HepG2 (cell line): ENCODE measurements around the gene TAOK3. TPM values are rescaled to one million over a fixed set of nuclear protein-coding genes. Genes with fewer than 3 reads are reported as not detected.

Source experiments
- ARNTL ChIP-seq: sonication (generic); formaldehyde crosslinking; IDR thresholded peaks from 2 replicates; pipeline ENCODE4 v1.4.0; 2020; ENCODE audit warnings: mild to moderate bottlenecking, missing genetic modification reagents
- ATF7 ChIP-seq, 2 experiments: fragments of 450-650 bp in 1 of 2; sonication (generic) in 1 of 2; formaldehyde crosslinking in 1 of 2; IDR thresholded peaks; 2 replicates each; pipeline versions ENCODE4 v1.4.0 to v1.6.1; 2016 to 2020; ENCODE audit warnings: antibody characterized with exemption in 1 of 2, mild to moderate bottlenecking in 1 of 2, missing genetic modification reagents in 1 of 2
- ATF7-NPFF ChIP-seq: sonication (generic); formaldehyde crosslinking; IDR thresholded peaks from 2 replicates; pipeline ENCODE4 v1.8.1; 2023; ENCODE audit warnings: mild to moderate bottlenecking, low read depth, missing genetic modification reagents, moderate library complexity
- FOXK1 ChIP-seq: sonication (generic); formaldehyde crosslinking; IDR thresholded peaks from 2 replicates; pipeline ENCODE4 v1.4.0; 2020; ENCODE audit warnings: low read depth, missing genetic modification reagents, borderline replicate concordance
- GATAD2A ChIP-seq: IDR thresholded peaks from 2 replicates; pipeline ENCODE4 v1.6.1; 2016
- KAT8 ChIP-seq: IDR thresholded peaks from 2 replicates; pipeline ENCODE4 v1.6.1; 2016; ENCODE audit warnings: missing genetic modification reagents, missing compliant biosample characterization
- MLLT10 ChIP-seq: sonication (generic); formaldehyde crosslinking; IDR thresholded peaks from 2 replicates; pipeline ENCODE4 v1.4.0; 2020; ENCODE audit warnings: missing genetic modification reagents
- NKX3-1 ChIP-seq: sonication (generic); formaldehyde crosslinking; IDR thresholded peaks from 2 replicates; pipeline ENCODE4 v1.5.0; 2020; ENCODE audit warnings: missing genetic modification reagents
- RCOR2 ChIP-seq: IDR thresholded peaks from 2 replicates; pipeline ENCODE4 v1.6.1; 2016; ENCODE audit warnings: missing biosample characterization, missing genetic modification reagents
- RFXANK ChIP-seq: IDR thresholded peaks from 2 replicates; pipeline ENCODE4 v1.6.1; 2016
- TFE3 ChIP-seq: IDR thresholded peaks from 2 replicates; pipeline ENCODE4 v1.6.1; 2016
- ZBTB7A ChIP-seq: sonication (generic); formaldehyde crosslinking; IDR thresholded peaks from 2 replicates; pipeline ENCODE4 v1.8.0; 2022; ENCODE audit warnings: mild to moderate bottlenecking, missing genetic modification reagents
- ZNF230 ChIP-seq: sonication (generic); formaldehyde crosslinking; IDR thresholded peaks from 2 replicates; pipeline ENCODE4 v1.4.0; 2020; ENCODE audit warnings: mild to moderate bottlenecking, missing genetic modification reagents
- ZNF362 ChIP-seq: sonication (generic); formaldehyde crosslinking; IDR thresholded peaks from 2 replicates; pipeline ENCODE4 v1.4.0; 2020; ENCODE audit warnings: missing genetic modification reagents, mild to moderate bottlenecking, borderline replicate concordance
- ZNF430 ChIP-seq: sonication (generic); formaldehyde crosslinking; IDR thresholded peaks from 2 replicates; pipeline ENCODE4 v1.9.0; 2021; ENCODE audit warnings: mild to moderate bottlenecking, missing genetic modification reagents
- ZNF468 ChIP-seq: sonication (generic); formaldehyde crosslinking; IDR thresholded peaks from 2 replicates; pipeline ENCODE4 v1.8.0; 2022; ENCODE audit warnings: mild to moderate bottlenecking, moderate library complexity, missing genetic modification reagents
- ZNF576 ChIP-seq: sonication (generic); formaldehyde crosslinking; IDR thresholded peaks from 2 replicates; pipeline ENCODE4 v1.4.0; 2020; ENCODE audit warnings: mild to moderate bottlenecking, missing genetic modification reagents
- ZNF850 ChIP-seq: sonication (generic); formaldehyde crosslinking; conservative IDR thresholded peaks from 2 replicates; pipeline ENCODE4 v1.9.0; 2021; ENCODE audit warnings: mild to moderate bottlenecking, missing genetic modification reagents
- polyA plus RNA-seq, 8 experiments: library from polyadenylated mRNA; depleted of rRNA in 3 of 8; stranded (reverse) in 7 of 8; unstranded in 1 of 8; fragments of >200 nt; fragmentation: Illumina TruSeq in 4 of 8; extraction: Trizol in 4 of 8; gene quantifications; 2 replicates each; pipeline versions ENCODE4 v1.2.1 to v1.2.3, GENCODE V29; 2011 to 2016; ENCODE audit warnings: low read depth in 4 of 8, missing spikeins in 1 of 8, mixed read lengths in 1 of 8; ENCODE audit not compliant: insufficient read depth in 1 of 8
- total RNA-seq, 5 experiments: library from RNA; depleted of rRNA; stranded (reverse); fragments of >200 nt; fragmentation: Illumina TruSeq; extraction: Trizol; gene quantifications; 2 replicates each; pipeline ENCODE4 v1.2.3, GENCODE V29; 2016; ENCODE audit warnings: low read depth in 1 of 5
- TF ChIP-seq, protein P1 (sequence below): sonication (generic); formaldehyde crosslinking; IDR thresholded peaks from 2 replicates; pipeline ENCODE4 v1.4.0; 2020; ENCODE audit warnings: missing genetic modification reagents
- TF ChIP-seq, protein P2 (sequence below): sonication (generic); formaldehyde crosslinking; IDR thresholded peaks from 2 replicates; pipeline ENCODE4 v1.4.0; 2020; ENCODE audit warnings: missing genetic modification reagents
- TF ChIP-seq, protein P3 (sequence below): sonication (generic); formaldehyde crosslinking; IDR thresholded peaks from 2 replicates; pipeline ENCODE4 v1.5.1; 2020; ENCODE audit warnings: missing genetic modification reagents, mild to moderate bottlenecking, borderline replicate concordance

Gene TAOK3
- total and polyA plus RNA-seq, 2 of the 13 experiments (the other 11 are each of a cell fraction or from before 2014, with no cell fraction given): 10.4 to 12.3 TPM

DNA sequence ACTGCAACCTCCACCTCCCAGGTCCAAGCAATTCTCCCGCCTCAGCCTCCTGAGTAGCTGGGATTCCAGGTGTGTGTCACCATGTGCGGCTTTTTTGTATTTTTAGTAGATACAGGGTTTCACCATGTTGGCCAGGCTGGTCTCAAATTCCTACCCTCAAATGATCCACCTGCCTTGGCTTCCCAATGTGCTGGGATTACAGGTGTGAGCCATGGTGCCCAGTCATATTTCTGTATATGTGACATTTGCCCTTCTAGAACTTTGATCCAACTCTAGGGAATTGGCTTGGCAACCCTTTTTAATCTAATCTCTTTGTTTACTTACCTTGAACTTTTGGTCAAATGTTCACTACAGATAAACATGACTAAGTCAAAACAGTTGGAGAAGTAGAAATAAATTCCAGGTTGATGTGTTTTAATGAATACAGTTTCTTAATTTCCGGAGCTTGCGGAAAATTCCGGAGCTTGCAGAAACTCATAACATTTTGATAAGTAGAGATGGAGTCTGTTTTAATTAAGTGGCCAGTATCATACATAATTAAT is 248.3 kb downstream of the TAOK3 start (continued):
- peak; percentile 63 for TF ChIP-seq ARNTL
- TF ChIP-seq GATAD2A: peak; percentile 90
- peak; percentile 42; the same call in 1 of the 2 replicates for TF ChIP-seq KAT8
- no peak for TF ChIP-seq ATF7-NPFF
- TF ChIP-seq ZBTB7A (CRISPR knock-in tag): no peak
- TF ChIP-seq TFE3: no peak
- no peak for TF ChIP-seq ZNF230
- no peak for TF ChIP-seq ZNF576 (CRISPR knock-in tag)
- TF ChIP-seq NKX3-1: no peak
- TF ChIP-seq ZNF468 (CRISPR knock-in tag): no peak
- TF ChIP-seq RCOR2: 0 out of 2 replicates have a peak, but pooled peaks have one; percentile 48
- TF ChIP-seq, protein P1, sequence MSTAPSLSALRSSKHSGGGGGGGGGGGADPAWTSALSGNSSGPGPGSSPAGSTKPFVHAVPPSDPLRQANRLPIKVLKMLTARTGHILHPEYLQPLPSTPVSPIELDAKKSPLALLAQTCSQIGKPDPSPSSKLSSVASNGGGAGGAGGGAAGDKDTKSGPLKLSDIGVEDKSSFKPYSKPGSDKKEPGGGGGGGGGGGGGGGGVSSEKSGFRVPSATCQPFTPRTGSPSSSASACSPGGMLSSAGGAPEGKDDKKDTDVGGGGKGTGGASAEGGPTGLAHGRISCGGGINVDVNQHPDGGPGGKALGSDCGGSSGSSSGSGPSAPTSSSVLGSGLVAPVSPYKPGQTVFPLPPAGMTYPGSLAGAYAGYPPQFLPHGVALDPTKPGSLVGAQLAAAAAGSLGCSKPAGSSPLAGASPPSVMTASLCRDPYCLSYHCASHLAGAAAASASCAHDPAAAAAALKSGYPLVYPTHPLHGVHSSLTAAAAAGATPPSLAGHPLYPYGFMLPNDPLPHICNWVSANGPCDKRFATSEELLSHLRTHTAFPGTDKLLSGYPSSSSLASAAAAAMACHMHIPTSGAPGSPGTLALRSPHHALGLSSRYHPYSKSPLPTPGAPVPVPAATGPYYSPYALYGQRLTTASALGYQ: peak; percentile 85; the same call in 1 of the 2 replicates
- no peak for TF ChIP-seq ZNF430 (CRISPR knock-in tag)
- no peak for TF ChIP-seq ATF7 (IDR thresholded peaks at IDR 0.05)
- TF ChIP-seq ATF7 (CRISPR knock-in tag; IDR thresholded peaks at IDR 0.05): no peak
- TF ChIP-seq FOXK1: peak; percentile 38; the same call in 1 of the 2 replicates
- TF ChIP-seq ZNF850 (CRISPR knock-in tag): no peak
- TF ChIP-seq, protein P2, sequence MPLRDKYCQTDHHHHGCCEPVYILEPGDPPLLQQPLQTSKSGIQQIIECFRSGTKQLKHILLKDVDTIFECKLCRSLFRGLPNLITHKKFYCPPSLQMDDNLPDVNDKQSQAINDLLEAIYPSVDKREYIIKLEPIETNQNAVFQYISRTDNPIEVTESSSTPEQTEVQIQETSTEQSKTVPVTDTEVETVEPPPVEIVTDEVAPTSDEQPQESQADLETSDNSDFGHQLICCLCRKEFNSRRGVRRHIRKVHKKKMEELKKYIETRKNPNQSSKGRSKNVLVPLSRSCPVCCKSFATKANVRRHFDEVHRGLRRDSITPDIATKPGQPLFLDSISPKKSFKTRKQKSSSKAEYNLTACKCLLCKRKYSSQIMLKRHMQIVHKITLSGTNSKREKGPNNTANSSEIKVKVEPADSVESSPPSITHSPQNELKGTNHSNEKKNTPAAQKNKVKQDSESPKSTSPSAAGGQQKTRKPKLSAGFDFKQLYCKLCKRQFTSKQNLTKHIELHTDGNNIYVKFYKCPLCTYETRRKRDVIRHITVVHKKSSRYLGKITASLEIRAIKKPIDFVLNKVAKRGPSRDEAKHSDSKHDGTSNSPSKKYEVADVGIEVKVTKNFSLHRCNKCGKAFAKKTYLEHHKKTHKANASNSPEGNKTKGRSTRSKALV: 0 out of 2 replicates have a peak, but pooled peaks have one; percentile 32
- peak; percentile 15; the same call in 1 of the 2 replicates for TF ChIP-seq ZNF362 (CRISPR knock-in tag)
- TF ChIP-seq, protein P3, sequence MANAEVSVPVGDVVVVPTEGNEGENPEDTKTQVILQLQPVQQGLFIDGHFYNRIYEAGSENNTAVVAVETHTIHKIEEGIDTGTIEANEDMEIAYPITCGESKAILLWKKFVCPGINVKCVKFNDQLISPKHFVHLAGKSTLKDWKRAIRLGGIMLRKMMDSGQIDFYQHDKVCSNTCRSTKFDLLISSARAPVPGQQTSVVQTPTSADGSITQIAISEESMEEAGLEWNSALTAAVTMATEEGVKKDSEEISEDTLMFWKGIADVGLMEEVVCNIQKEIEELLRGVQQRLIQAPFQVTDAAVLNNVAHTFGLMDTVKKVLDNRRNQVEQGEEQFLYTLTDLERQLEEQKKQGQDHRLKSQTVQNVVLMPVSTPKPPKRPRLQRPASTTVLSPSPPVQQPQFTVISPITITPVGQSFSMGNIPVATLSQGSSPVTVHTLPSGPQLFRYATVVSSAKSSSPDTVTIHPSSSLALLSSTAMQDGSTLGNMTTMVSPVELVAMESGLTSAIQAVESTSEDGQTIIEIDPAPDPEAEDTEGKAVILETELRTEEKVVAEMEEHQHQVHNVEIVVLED (CRISPR knock-in tag): no peak
- no peak for TF ChIP-seq MLLT10 (CRISPR knock-in tag)
- no peak for TF ChIP-seq RFXANK (CRISPR knock-in tag)
